ENCODE measurements around the gene PAWR.

GRCh38 chr12:79569679-79570078 is 121.1 kb downstream of the PAWR start:
- TF ChIP-seq CTCF (tag by site-specific recombination; IDR thresholded peaks at IDR 0.05) (no peak), YY1 (tag by site-specific recombination; IDR thresholded peaks at IDR 0.05) (no peak), REST (tag by site-specific recombination; IDR thresholded peaks at IDR 0.05) (no peak), KLF9 (tag by site-specific recombination; IDR thresholded peaks at IDR 0.05; ENCODE audit: low read depth) (no peak), ZBTB21 (tag by site-specific recombination; IDR thresholded peaks at IDR 0.05) (no peak), ZNF704 (tag by site-specific recombination; IDR thresholded peaks at IDR 0.05) (no peak), ZNF302 (tag by site-specific recombination; IDR thresholded peaks at IDR 0.05; ENCODE audit: low read depth) (no peak), SALL2 (tag by site-specific recombination; IDR thresholded peaks at IDR 0.05; ENCODE audit: borderline replicate concordance) (no peak), ZNF350 (tag by site-specific recombination; IDR thresholded peaks at IDR 0.05) (no peak), MZF1 (tag by site-specific recombination; IDR thresholded peaks at IDR 0.05; ENCODE audit: borderline replicate concordance) (no peak), ZNF530 (tag by site-specific recombination; IDR thresholded peaks at IDR 0.05; ENCODE audit: low read depth) (no peak), PRDM4 (tag by site-specific recombination; IDR thresholded peaks at IDR 0.05) (no peak)
